NCI-H1092 (cell line): ENCODE measurements around the gene ZCCHC2.

Experiments used
- DNase-seq: peaks from one replicate; lab custom pipeline; 2025; lab: John Stamatoyannopoulos, UW

ZCCHC2 gene

DNA sequence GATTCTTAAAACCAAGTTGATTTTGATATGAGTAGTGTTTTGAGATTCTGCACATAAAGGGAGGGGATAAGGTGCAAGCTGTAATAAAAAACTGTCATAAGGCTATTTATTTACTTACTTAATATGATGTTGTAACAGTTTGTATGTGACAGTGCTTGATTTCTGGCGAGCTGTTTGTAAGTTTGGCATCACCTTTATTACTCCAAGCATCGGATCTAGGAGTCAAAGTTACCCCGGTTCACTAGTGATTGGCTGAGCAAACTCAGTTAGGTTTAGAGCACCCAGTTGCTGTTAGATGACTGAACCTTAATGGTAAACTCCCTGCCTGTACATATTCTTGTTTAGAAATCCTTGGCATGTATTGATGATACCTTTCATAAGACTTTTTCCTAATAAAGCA lies 16.1 kb downstream of the ZCCHC2 start:
- DNase-seq = no peak

DNA sequence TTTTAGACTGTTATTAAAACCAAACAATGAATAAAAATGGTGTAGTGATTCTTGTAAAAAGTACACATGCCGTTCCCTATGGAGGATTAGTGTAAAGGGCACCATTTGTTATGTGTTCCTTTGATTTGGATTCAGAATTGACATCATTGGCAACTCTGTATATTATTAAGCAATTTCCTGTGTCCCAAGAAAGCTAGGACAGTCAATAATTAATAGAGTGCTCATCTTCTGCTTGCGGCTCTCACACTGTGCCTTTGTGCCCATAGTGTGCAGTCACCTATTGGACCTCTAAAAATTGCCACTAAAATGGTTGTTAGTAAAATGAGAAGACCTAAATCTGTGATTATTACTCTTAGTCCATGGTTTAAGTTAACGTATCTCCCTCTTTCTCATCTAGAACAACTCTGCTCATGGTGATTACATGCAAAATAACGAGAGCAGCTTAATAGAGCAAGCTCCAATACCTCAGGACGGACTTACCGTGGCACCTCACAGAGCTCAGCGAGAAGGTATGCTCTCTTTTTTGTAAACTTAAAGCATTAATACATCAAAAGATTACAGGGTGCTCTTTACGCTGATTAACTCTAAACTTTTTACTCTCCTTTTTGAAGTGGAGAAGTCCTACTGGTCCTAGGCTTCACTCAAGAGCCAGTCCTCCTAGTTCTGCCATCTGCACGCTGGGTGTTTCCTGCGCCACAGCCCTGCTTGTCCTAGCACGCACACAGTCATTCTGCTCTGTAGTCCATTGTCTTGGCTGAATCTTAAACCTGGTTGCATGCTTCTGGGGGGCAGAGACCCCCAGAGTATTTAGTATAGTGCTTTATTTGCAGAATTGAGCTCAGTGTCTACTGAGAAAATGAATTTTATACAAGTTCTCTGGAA lies 16.7 kb downstream of the ZCCHC2 start:
- DNase-seq = no peak

DNA sequence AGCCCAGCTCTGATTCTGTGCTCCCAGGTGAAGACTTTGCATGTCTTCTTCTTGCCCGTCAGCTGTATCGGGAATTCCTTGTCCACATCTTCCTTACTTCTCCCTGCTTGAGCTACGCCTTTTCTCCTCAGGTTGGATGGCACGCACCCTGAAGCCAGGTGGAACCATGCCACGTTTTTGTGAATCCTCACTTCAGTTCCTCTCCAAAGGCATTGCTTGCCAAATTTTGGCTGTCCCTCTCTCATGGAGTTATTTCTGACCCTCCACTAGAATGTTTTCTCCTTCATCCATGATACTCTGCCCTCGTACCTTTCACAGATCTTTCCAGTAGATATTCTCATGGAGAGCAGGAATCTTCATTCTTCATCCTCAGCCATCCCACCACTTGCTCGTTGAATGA lies 20.2 kb downstream of the ZCCHC2 start:
- no peak for DNase-seq

DNA sequence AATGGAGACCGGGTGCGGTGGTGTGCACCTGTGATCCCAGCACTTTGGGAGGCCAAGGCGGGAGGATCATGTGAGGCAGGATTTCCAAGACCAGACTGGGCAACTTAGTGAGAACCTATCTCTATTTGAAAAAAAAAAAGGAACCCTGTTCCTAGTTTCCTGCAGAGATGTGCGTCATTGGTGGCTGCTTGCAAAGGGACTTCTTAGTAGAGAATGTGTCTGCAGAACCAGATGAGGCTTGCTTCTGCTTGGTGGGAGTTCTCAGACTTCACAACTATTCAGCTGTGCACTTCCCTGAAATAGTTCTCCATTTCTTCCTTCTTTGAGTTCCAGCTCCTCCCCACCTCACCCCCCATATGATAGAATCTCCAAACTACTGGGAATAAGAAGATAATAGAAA lies 22.3 kb downstream of the ZCCHC2 start:
- DNase-seq = no peak

DNA sequence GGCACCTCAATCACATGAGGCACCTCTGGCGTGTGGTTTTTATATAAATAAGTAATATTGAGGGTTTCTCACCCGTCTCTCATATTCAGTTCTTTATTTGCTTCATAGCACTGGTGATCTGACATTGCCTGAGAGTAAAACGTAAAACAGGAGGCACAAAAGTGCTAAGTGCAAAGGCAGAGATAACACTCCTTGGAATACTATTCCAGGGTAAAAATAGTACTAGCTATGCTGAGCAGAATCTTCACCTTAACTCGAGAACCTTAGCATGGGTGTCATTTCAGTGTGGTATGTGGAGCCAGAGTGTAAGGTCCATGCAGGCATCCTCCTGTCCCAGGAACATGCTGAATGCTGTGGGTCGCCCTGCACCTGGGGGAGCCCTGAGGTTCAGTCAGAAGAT lies 26.9 kb downstream of the ZCCHC2 start:
- DNase-seq = no peak

DNA sequence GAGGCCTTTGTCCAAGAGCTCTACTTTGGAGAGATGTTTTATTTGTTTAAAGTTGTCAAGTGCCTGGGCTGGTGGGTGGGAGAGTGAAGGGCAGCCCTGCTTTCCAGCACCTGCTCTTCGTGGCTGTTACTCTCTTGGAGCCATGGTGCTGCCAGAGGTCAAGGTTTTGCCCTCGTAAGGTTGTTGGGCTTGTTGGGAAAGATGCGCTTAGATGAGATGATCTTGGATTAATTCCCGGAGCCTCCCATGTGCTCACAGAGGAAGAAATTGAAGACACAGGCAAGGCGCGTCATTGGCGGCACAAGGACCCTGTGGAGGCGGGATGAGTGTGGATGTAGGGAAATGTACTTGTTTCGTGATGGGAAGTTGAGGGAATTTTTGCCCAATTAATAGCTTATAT lies 27.9 kb downstream of the ZCCHC2 start:
- DNase-seq = no peak

DNA sequence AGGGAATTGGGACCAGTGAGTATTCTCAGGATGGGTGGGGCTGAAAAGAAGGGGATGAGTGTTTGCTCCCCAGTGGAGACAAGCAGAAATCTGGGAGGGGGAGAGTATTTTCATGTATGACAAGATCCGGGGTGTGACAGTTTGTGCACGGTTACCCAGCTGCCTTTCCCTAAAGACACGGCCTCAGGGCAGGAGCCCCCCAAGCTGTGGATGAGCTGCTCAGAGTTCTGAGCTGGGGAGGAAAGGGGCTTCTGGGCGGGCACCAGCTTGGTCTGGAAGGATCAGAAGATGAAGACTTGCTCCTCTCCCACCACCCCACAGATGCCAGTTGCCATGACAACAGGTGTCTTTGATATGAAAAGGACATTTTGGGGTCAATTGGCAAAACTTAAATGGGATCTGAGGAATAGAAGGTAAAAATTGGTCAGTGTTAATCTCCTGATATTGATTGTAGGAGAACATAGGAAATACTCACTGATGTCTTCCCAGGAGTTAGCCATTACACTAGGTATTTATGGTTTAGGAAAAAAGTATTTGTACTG lies 29.2 kb downstream of the ZCCHC2 start:
- DNase-seq = no peak

DNA sequence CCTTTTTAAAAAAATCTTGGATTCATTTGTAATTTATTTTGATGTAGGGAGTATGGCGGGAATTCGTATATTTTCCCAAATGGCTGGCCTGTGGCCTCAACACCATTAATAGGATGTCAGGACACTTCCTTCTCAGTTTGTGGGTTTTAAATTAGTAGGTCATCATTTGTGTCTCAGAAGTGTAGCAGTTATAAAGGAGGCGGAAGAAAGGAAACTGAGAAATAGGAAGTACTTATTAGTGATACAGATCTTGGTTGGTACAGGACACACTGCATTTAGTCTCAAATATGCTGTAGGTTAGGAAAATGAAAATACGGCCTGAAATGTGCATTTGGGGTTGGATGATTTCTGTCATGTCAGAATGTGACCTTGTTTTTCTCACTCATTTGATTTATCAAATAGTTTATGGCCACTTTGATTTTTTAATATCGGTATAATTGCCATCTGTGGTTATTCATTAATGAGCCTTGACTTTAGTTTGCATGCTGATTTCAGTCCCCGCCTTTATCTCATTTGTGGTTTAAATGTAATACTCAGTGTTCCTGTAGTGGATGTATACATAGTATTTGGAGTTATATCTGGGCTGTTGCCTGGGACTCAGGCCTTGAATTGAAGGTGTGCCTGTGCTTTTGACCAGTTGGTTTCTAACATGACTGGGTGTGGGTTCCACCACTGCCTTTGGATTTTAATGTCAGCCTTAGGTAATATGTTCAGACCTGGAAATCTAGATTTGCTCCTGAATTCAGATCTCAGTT lies 31.4 kb downstream of the ZCCHC2 start:
- no peak for DNase-seq

DNA sequence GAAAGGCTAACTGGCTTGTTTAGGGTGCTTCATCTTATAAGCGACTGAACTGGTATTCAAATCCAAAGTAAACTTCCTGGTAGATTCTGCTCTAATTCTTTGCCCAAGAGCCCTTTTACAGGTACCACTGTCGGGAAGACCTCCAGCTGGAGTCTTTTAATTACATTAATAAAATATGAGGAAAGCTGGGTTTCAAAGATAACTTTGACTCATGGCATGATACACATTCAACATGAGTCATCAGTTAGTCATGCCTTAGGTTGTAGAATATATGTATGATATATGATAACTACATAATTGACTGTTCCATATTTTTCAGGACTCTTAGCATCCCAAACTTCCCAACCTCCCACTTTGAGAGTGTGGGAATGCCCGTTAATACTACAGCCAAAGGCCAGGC lies 32.3 kb downstream of the ZCCHC2 start:
- DNase-seq = no peak

DNA sequence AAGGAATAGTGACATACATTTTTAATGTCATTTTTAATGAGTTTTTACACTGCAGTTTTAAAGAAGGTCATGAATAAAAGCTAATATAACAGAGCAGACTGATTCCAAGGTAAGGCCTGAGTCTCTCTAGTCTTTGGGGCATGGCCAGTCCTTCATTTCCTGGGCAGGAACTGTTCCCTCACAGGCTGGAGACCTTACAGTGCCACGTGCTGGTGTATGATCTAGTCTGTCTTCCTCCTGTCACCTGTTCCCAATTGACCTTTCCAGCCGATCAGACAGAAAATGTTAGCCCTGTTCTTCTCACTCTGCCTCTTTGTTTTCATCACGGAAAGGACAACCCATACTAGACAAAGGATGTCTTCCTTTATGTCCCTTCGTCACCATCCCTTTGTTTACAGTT lies 33.6 kb downstream of the ZCCHC2 start:
- no peak for DNase-seq

DNA sequence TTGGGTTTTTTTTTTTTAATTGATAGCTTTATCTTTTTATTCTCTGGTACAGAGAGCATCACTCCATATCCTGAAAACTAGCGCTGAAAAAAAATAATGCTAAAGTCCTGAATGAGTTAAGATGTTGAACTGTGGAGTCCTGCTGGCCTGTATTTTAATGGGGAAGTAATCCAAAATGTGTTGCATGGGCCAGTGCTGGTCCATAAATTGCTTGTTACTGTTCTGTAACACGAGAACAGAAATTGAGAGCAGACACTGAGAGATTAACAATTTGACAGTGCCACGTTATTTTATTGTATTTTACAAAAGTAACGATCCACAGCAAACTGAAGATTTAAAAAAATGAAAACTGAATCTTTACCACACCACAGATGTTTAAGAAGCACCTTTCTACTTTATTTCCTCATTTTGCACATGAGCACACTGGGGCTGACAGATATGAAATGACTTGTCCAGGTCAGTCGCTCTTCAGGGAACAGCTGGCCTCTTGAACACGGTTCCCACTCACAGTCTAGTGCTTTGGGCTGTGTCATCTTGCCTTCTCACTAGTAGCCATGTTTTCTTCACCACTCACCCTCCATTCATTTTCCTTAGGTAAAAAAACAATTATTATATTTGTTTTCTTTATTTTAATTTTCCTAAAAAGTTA lies 35.3 kb downstream of the ZCCHC2 start:
- DNase-seq = no peak

DNA sequence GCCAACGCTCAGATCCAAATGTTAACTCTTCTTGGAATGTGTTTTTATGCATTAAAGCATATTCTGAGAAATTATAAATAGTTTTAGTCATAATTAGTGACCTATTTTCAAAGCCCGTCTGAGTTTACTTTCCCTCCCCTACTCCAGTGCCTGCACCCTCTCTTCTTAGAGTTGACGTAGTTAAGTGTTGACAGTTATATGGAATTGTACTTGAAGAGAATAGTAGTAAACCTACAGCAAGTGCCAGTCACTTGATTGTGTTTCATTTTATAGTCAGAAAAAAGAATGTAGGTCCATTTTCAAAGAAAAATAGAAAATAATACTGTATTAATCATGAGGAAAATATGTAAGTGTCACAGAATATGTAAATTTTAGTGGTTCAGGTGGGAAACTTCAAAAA lies 41.2 kb downstream of the ZCCHC2 start:
- no peak for DNase-seq

DNA sequence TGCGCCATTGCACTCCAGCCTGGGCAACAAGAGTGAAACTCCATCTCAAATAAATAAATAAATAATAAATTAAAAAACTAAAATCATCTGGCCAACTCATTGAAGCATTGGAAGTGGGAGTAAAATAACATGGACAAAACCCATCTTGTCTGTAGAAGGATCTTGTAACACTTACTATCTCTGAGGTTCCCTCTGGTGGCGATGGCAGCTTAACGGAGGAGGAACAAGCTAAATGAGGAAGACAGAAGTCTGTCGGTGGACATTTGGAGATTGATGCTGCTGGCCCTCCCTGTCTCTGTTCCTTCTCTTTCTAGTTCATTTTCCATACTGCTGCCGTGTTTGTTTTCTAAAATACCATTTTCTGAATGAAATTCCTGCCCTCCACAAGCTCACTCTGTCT lies 43.4 kb downstream of the ZCCHC2 start:
- DNase-seq = no peak

DNA sequence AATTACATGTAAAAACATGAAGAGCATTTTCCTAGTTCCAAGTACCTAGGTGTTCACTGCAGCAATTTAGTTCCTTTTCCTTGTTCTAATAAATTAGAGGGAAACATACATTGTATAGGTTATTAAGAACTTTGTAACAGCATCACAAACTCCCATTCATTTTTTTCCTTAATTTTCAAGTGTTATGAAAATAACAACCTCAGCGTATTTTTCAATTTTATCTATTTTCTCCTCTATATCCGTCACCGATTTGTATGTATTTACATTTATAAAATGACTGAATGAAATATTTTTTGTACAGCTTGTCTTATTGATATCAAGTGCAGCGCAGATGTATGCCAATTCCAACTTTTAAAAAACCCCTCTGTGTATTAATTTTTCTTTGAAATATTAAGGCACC lies 44.0 kb downstream of the ZCCHC2 start:
- DNase-seq = no peak

DNA sequence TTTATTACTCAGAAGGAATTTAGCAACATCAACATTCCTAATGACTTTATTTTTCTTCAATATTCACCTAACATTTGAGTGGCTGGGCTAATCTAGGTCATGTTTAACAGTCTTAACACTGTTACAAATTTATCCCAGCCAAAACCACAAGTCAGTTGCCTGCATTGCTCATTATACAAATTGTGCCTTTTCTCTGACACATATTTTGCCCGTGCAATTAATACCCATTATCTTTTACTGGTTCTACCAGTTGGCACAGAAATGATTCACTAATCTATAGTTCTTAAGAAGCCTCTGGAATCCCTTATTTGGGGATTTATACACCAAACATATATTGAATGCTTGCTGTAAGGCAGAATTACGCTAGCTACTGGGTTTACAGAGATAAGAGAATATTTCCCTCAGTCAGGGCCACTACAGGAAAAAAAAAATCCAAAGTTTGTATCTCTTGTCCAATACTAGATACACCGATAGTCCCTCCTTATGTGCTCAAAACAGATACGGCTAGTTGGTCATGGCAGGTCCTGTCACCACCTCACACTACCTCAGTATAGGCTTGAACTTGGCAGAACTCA lies 46.3 kb downstream of the ZCCHC2 start:
- DNase-seq = no peak

DNA sequence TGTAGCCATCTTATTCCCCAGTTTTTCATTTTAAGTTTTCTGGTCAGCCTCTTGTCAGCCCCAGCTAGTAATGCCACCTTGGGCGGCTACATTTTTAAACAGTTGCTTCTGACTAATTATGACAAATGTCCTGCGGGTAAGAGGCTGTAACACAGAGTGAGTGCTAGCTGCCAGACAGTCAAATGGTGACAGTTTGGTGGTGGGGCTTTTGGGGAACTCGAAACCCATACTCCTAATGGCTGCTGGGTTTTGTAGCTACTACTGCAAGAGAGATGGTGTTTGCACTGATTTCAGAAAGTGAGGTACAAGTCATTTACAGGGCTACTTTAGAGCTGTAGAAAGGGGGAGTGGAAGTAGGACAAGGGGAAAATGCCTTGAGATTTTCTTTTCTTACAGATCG lies 48.2 kb downstream of the ZCCHC2 start:
- DNase-seq = no peak

DNA sequence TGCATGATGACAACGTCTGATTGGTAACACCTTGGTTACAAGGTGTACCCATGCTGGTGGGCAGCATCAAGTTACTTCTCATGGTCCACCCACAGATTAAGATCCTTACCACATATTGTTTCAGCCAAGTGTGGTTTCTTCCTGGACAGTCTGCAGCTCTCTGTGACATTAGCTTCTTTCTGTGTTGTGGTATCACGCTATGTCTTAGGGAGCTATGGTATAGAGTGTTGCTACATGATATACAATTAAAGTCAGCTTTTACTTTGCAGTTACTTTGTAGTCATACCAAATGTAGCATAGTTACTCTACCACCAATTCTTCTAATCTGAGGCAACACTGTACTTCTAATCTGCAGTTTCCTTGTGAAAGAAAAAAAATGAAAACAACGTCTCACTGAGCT lies 48.8 kb downstream of the ZCCHC2 start:
- DNase-seq = no peak

DNA sequence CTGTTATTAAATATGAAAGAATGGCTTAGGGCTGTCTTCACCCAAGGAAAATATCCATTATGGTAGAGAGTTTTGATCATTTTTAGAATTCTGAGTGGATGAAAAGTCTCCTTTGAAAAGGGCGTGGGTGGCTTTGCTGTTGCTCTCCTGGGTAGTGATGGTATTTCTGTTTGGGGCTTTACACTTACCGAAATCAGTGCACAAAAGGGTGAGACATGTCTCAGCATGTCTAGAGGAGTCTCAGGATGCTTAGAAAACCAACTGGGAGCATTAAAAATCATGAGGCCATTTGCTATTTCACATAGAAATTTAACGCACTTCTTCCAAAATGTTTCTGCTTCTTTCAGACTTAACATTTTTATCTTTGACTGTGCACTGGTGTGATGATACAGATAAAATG lies 49.6 kb downstream of the ZCCHC2 start:
- no peak for DNase-seq

DNA sequence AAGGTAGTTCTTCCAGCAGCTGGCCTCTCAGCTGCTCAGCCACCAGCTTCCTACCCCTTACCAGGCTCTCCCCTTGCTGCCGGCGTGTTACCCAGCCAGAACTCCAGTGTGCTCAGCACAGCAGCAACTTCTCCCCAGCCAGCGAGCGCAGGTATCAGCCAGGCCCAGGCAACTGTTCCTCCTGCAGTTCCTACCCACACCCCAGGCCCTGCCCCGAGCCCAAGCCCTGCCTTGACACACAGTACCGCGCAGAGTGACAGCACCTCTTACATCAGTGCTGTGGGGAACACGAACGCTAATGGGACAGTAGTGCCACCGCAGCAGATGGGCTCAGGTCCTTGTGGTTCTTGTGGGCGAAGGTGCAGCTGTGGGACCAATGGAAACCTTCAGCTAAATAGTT lies 52.0 kb downstream of the ZCCHC2 start:
- DNase-seq = no peak

DNA sequence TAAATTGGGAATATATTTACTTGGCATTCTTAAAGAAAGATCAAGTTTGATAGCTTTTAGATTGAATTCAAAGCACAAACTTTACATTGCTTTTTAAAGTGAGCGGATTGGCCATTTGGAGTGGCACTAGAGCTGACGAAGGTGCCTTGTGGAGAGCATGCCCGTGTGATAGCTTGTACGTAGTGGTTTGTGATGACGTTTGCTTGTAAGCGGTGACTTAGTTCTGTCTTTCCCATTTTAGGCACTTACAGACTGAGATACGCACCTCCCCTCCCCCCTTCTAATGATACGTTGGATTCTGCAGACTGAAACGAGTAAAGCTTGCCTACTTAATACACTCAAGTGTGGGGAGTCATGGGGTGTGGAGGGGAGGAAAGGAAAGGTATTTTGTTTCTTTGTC lies 53.4 kb downstream of the ZCCHC2 start:
- no peak for DNase-seq

DNA sequence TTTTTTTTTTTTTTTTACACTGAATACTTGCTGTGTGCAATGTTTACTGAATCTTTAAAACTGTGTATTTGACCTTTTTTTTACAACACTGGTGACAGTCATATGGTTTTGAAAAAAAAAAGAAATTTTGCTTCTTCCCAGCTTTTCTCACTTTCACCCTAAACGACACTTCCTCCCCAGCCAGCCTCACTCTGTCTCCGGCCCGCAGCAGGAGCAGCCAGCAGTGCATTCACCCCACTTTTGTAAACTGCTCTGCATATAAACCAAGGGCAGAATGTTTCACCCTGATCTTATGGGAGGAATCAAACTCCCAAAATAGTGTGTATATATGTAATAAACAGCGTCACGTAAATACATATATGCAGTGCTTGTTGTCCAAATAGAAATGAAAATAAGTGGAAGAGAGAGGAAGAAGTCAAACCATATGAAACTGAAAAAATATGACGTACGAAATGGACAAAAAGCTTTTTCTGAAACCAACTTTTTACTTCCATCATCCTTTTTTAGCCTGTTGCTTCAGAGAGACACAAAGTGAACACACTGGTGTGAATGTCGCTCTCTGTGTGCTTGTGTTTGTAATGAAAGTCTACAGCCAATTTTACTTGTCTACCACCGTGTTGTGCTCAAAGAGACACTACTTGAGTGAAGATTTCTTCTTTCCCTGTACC lies 54.2 kb downstream of the ZCCHC2 start:
- no peak for DNase-seq

DNA sequence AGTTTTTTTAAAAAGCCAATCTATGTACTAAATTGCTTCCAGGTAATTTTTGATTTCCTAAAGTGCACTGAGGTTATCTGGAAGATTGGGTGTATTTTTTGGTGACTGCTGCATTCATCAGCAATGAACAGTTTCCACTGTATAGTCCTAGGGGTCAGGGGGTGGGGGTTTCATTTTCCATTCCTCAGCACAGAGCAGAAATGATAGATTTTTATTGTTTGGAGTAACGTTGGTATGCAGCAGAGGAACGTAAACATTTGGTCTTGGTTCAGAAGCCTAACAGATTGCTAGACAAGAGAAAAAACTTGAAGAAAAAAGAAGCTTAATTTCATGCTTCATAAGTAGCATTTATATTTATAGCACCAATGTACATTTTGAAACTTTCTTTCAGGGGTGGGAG lies 54.9 kb downstream of the ZCCHC2 start:
- DNase-seq = no peak
